NCI-H2196 treated with DMSO at 0.1 percent for 48 hours (cell line): ENCODE data around the gene EHBP1.

ENCODE experiments used
- DNase-seq: peaks from one replicate; lab custom pipeline; 2025; ENCODE audit not compliant: unreplicated experiment; lab: John Stamatoyannopoulos, UW

Gene EHBP1

DNA sequence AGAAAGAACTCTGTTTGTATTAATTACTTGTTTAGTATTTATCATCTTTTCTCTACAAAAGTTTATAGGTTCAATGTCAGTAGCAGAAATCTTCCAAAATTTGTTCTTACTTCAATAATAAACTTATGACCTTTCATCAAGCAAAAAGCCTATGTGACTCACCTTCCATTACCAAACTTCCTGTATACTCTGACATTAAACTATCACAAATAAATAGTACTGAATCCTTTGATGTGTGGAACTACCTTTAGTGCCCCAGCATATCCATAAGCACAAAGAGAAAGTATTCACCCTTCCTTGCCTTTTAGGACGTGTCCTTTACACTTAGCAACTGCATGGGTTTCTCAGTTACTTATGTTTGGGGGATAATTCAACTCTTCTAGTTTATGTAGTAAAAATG is 166.0 kb downstream of the EHBP1 start:
- no peak for DNase-seq

DNA sequence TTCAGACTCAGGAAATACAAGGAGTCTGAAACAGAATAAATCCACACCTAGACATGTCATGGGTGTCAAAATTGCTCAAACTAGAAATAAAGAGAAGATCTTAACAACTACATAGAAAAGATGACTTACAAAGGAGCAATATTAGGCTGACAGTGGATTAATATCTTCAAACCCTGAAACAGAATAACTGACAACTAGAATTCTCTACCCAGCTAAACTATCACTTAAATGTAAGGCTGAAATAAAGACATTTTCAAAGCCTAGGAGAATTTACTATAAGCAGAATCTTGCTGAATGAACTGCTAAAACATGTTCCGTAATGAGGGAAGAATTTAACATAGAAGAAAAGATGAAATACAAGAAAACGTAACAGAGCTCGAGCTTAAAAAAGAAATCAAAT is 168.1 kb downstream of the EHBP1 start:
- DNase-seq: no peak

DNA sequence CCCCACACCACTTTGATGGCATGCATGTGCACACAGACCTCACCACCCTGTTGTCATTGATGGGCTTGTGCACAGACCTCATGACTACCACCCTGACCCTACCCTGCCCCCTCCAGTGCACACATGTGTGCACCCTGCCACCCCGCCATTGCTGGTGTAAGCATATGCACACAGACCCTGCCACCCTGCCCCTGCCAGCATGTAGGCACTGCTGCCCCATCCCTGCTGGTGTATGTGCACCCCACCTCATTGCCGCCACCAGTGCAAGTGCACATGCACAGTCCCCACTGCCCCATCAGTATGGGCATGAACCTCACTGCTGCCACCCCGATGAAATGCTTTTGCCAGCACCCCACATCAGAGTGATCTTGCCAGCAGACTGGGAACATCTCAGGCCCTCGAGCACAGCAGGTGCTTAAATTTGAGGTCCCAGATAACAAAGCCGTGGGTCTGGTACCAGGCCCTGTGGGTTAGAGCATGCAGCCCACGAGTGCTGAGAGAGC is 169.4 kb downstream of the EHBP1 start:
- no peak for DNase-seq

DNA sequence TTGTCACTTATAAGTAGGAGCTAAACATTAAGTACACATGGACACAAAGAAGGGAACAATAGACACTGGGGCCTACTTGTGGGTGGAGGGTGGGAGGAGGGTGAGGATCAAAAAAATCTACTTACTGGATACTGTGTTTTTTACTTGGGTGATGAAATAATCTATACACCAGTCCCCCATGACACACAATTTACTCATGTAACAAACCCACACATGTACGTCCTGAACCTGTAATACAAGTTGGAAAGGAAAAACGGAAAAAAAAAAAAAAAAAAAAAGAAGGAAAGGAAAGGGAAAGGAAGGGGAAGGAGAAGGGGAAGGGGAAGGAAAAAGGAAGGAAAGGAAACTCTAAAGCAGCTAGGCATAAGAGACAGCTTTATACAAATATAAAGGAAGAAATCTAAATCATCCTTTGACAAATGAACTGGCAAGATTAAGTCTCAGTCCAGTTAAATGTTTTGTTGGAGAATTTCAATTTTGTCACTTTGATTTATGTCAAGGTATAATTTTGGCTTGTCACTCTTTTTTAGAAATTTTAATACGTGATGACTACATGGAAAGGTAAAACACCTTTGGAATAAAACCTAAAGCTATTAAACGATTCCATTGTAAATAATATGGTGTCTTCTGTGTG is 175.8 kb downstream of the EHBP1 start:
- DNase-seq: no peak

DNA sequence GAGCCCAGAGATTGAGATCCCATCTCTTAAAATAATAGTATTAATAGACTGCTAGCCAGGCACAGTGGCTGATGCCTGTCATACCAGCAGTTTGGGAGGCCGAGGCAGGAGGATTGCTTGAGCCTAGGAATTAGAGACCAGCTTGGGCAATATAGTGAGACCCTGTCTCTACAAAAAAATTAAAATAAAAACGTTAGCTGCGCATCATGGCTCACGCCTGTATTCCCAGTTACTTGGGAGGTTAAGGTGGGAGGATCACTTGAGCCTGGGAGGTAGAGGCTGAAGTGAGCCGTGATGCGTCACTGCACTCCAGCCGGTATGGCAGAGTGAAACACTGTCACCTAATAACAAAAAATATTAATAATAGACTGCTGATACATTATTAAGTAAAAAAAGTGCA is 178.1 kb downstream of the EHBP1 start:
- no peak for DNase-seq

DNA sequence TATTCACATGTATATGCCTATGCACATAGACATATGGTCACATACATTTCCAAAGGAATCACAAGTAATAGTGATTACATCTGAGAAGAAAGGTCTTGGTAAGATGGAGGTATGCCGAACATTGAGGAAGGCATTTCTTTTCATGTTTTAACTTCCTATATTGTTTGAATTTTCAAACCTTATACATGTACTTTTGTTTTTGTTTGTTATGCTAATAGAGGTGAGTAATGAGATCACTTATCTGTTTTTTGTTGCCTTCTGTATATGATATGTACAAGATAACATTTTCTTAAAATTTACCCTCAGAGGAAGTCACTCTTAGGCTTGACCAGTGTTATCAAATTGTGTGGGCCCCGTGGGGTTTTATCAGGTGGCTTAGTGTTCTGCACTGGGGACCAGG is 178.6 kb downstream of the EHBP1 start:
- no peak for DNase-seq

DNA sequence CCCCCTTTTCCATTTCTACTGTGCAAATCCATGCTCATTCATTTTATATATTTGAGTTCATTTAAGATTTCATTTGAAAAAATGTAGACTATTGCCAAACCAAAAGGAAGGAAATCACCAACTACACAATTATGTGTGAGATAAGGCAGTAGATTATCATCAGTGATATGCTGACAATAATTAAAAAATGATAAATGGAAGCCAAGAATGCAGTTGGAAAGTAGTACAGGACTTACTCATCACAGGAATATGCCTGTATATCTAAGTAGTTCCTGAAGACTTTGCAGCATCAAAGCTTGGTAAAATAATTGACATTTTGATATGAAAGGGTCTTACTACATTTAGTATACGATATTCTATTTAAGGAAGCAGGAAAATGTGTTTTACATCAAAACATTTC is 179.0 kb downstream of the EHBP1 start:
- DNase-seq: no peak

DNA sequence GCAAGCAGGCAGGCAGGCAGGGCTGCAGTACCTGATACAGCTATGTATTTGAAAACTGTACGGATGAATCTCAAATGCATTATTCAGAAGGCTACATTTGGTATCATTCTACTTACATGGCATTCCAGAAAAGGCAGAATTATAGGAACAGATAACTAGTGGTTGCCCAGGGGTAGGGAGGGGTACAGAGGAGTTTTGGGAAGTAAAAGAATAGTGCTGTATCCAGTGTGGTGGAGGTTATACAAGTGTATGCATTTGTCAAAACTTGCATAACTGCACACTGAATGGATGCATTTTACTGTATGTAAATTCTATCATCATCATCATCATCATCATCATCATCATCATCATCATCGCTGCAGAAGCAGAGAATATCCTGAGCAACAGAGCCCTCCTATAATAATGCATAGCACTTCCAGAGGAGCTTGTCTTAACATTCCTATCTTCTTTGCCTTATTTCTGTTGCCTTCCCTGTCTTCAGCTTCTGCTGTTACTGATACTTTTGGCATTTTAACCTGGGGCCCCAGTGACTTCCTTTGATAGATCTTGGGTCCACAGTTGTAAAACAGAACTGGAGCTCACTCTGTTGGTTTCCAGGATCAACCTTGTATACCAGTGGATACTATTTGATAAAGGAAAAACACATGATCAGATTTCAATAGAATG is 189.6 kb downstream of the EHBP1 start:
- no peak for DNase-seq

DNA sequence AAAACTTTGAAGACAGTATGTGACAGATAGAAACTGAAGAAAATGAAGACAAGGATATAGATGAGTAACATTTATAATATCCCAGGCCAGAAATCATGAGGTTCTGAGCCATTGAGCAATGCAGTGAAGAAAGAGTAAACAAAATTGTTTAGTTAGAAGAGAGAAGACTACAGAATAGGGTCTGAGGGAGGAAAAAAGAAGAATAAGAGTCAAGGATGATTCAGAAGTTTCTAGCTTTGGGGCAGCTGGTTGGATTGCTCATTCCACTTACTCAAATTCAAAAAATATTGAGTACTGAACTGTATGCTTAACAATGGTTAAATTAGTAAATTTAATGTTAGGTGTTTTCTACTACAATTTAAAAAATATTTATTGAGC is 190.1 kb downstream of the EHBP1 start:
- no peak for DNase-seq

DNA sequence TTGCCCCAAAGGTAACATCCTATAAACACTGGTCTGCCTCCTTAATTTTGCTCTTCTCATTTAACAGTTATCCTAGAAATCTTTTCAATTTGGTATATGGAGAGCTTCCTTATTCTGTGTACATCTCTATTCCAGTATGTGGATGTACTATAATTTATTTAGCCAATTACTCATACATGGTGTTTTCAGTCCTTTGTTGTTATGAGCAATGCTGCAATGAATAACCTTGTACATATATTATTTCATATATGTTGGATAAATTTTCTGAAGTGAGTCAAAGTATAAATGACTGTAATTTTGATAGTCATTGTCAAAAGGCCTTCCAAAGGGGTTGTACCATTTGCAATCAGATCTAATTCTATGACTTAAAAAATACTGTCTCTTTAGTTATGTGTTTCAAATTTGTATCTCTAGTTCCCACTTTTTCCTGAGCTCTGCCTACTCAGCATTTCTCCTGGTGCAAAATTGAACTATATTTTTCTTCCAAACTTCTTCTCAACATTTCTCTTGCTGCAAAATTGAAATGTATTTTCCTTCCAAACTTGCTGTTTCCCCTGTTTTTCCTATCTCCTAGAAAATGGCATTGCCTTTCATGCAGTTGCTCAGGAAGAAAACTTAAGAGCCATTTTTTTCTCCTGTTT is 191.8 kb downstream of the EHBP1 start:
- DNase-seq: no peak

DNA sequence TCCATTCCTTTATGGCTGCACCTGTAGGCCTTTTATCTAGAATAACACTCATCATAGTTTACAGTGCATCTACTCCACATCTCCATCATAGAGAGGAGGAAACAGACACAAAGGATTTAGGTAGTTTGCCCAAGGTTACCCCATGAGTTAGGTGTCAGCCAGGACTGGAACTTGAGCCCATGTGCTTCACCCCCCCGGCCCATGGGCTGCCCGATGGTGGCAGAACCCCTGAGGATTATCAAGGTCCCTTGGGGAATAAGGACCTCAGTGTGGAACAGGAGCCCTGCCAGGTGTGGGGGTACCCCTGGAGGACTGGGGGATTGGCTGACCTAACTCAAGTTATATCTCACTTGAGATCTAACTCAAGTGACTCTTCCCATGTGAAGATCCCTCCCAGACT is 198.8 kb downstream of the EHBP1 start:
- DNase-seq: no peak

DNA sequence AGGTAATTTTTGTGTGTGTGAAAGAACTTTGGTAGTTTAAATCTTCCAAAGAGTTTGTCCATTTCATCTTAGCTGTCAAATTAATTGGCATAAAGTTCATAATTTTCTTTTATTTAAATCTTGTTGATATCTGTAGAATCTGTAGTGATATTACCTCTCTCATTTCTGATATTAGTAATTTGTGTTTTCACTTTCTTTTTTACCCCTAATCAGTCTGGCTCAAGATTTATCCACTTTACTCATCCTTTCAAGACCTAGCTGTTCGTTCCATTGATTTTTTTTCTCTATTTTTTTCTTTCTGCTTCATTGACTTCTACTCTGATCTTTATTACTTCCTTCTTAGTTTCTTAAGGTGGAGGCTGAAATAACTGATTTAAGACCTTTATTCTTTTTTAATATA is 202.6 kb downstream of the EHBP1 start:
- no peak for DNase-seq

DNA sequence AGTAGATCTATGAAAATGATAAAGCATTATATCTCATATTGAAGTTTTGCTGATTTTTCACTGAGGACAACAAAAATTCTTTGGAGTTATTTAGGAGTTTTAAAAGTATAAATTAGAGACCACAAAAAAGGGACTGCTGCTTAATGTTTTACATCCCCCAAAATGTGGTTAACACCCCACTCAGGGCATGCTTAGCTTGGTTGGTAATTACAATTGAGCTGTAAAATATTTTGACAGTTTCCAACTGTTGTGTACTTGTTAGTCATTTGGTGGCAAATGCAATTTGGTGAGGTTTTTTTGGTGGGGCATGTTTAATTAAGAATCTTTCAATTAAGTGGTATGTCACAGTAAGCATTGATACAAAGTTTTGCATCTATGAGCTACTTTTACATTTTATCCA is 207.8 kb downstream of the EHBP1 start:
- no peak for DNase-seq

DNA sequence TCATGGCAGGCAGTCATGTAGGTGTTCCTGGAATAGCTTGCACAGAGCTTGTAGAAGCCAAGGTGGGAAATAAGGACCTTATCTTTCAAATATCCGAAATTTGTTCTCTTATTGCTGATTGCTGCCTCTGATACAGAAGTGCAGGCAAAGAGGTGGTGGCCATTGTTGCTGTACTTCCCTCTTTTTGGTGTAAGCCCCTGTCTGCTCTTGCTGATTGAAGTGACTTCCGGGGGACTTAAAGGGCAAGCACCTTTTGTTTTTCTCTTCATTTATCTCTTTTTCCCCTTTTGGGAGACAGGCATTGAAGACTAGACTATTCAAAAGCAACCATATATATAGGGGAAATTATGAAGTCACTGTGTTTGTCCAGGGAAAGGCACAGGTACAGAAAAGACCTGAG is 213.5 kb downstream of the EHBP1 start:
- DNase-seq: no peak

DNA sequence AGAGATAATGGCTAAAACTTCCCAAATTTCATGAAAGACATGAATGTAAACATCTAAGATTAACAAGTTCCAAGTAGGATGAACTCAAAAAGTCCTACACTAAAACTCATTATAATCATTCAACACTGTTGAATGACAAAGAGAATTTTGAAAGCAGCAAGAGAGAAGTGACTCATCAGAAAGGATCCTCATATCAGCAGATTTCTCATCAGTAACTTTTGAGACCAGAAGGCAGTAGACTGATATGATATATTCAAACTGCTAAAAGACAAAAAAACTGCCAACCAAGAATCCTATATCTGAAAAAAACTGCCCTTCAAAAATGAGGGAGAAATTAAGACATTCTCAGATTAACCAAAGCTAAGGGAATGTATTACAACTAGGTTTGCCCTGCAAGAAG is 214.6 kb downstream of the EHBP1 start:
- DNase-seq: no peak

DNA sequence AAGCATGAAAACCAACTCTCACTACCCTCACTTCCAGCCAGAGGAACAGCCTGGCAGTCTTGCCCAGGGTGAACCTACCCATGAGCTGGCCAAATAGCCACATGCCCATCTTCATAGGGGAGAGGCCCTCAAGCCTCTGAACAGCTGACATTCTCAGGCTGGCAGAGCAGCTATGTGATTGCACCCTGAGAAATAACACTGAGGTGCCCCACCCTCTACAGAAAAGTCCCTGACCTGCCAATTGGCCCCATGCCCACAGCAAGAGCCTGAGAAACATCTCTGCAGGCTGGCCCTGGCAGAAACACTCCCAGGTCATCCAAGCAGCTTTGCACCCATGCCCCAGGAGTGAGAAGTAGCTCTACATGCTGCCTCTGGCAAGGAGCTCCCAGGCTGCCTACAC is 217.7 kb downstream of the EHBP1 start:
- DNase-seq: no peak

DNA sequence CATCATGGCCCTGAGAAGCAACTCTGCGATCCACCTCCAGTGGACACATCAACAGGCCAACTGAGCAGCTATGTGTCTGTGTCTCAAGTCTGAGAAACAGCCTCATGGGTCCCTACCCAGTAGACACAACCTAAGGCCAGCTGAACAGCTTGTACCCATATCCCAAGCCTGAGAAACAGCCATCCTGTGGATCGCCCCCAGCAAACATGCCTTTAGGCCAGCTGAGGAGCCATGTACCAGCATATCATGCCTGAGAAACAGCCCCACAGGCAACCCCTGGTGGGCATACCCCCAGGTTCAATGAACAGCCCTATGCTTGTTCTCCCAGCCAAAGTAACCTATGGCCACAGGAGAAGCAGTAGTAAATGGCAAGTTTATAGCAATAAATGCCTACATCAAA is 218.4 kb downstream of the EHBP1 start:
- DNase-seq: no peak

DNA sequence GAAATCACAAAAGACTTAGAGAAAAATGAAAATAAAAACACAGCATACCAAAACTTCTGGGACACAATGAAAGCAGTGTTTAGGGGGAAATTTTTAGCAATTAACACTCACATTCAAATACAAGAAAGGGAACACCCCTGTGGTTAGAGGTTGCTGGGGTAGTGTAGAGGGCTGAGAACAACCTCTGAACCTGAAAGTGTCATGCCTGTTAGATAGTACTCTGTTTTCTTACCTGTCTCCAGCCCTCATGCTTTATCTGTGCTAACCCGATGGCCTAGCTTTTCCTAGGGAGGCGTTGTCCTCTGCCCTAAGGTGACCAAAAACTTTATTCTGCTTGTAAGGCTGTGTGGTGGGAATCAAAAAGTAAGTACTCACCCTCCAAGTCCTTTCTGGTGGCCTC is 222.5 kb downstream of the EHBP1 start:
- DNase-seq: no peak

DNA sequence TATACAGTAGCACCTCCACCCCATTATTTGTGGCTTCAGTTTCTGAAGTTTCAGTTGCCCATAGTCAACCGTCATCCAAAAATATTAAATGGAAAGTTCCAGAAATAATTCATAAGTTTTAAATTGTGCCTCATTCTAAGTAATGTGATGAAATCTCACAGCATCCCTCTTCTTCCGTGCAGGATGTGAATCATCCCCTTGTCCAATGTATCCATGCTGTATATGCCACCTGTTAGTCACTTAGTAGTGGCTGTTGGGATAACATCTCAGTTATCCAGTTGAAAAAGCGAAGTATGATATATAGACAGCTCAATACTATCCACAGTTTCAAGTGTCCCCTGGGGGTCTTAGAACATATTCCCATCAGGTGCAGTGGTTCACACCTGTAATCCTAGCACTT is 226.0 kb downstream of the EHBP1 start:
- DNase-seq: no peak

DNA sequence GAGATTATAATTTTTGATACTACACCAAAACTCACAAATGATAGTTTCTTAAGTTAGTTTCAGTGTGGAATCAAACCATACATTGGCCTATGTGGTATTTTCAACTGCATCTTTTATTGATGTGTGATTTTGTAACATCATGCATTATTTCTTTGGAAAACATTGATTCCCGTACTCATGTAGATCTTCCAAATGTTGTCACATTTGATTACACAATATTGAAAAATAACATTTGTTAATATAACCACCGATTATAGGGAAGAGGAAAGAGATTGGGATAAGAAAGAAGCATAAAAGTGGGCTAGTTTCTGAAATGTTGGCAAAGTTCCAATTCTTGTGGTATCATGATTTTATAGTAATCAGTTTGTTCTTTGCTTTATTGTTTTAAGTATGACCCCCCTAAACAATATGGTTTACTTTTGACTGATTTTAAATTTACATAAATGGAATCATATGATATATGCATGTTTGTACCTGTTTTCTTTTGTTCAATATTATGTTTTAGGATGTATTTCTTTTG is 227.9 kb downstream of the EHBP1 start:
- no peak for DNase-seq

DNA sequence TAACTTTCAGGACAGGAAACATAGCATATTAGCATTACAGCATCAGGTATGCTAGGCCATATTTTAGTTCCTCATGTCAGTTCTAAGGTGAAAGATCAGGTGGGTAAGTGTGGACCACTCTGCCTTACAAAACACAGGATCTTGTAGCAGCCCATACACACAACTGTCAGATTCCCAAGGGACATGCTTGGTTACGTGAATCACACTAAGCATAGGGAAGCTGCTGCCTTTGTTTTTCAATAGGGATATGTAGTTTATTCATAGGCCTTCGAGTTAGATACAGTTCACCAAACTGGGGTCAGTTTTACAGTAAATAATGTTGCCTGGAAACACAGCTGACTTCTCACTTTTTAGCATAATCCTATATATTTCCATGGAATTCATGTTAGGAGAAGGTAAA is 229.0 kb downstream of the EHBP1 start:
- DNase-seq: no peak

DNA sequence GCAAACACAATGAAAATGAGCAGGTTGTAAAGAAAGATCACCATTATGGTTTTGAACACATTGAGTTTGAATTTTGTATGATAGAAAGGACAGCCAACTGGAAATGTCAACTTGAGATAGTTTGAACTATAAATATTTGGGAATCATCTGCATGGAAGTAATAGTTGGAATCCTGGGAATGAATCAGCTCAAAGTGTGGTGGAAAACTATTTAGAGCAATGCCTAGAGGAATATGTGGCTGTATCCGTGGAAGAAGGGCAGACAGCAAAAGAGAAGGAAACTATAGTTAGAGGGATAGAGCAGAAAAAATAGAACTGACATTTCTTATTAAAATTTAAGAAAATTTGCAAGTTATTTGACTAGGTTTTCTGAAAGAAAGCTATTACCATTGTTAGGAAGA is 232.6 kb downstream of the EHBP1 start:
- DNase-seq: no peak
